Nephron (organoid): ENCODE results near the gene VPREB1.

Experiments
- H3K27ac Mint-ChIP-seq, 3 experiments: 2 replicates each; pipeline ENCODE4 v1.8.0; 2020; ENCODE audit warnings: mixed read lengths in 3 of 3, mild to moderate bottlenecking in 2 of 3, moderate library complexity in 1 of 3
- H3K27me3 Mint-ChIP-seq: 2 replicates; pipeline ENCODE4 v1.8.0; 2021; ENCODE audit warnings: low read depth, mild to moderate bottlenecking, moderate library complexity, mixed read lengths
- H3K36me3 Mint-ChIP-seq: 2 replicates; pipeline ENCODE4 v1.8.0; 2020; ENCODE audit warnings: low read depth, mixed read lengths
- H3K4me1 Mint-ChIP-seq: 2 replicates; pipeline ENCODE4 v1.8.0; 2020; ENCODE audit warnings: mixed read lengths
- H3K4me3 Mint-ChIP-seq, 3 experiments: 2 replicates each; pipeline ENCODE4 v1.8.0; 2020; ENCODE audit warnings: mild to moderate bottlenecking in 3 of 3, mixed read lengths in 3 of 3, moderate library complexity in 2 of 3
- H3K9me3 Mint-ChIP-seq: 2 replicates; pipeline ENCODE4 v1.8.0; 2020; ENCODE audit warnings: mixed read lengths
- TF ChIP-seq, protein P1 (sequence below), 3 experiments: fragments of 200-600 bp; sonication (generic); IDR thresholded peaks; one replicate each; pipeline ENCODE4 v1.5.0; 2021; ENCODE audit warnings: antibody characterized with exemption in 3 of 3; ENCODE audit not compliant: unreplicated experiment in 3 of 3

VPREB1 gene

DNA sequence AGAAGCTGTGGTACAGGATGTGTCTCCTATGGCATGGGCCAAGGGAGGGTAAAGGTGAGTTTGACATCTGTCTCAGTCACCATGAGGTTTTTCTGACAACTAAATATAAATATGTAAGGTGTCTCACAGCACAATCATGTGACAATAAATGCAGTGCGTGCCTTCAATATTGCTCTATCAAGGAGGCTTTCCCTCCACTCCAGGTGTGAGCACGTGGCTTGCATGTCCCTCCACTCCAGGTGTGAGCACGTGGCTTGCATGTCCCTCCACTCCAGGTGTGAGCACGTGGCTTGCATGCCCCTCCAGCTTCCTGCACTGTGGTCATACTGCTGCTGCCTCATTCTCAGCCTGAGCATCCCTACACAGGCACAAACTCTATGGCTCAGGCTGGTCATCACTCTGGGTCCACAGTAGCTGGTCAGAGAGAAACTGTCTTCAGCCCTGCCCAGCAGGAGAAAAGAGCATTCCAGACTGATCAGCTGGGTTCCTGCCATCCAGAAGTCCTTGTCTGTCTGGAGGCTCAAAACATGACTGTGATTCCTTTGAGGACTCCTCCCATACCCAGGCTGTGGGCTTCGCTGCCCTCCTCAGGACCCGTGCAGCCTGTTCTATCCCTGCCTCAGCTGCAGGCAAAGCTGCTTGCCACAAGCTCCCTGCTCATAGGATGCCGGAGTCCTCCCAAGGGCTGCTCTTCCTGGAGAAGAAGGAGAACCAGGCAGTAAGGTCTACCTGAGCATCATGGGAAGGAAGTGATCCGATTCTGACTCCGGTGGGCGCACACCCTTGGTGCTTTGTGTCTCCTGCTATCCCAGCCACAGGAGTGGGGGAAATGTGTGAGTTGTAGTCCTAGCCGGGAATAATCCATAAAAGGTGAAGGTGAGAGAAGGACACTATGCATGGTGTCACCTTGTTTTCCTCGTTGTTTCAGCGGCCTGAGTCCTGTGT, 33.4 kb upstream of the VPREB1 start:
- H3K27ac Mint-ChIP-seq = no peak overlapping the region
- H3K9me3 Mint-ChIP-seq = no peaks in the 10 kb centered on the region
- peaks cover 5% of the 10 kb centered on the region for H3K4me1 Mint-ChIP-seq
- TF ChIP-seq, protein P1, sequence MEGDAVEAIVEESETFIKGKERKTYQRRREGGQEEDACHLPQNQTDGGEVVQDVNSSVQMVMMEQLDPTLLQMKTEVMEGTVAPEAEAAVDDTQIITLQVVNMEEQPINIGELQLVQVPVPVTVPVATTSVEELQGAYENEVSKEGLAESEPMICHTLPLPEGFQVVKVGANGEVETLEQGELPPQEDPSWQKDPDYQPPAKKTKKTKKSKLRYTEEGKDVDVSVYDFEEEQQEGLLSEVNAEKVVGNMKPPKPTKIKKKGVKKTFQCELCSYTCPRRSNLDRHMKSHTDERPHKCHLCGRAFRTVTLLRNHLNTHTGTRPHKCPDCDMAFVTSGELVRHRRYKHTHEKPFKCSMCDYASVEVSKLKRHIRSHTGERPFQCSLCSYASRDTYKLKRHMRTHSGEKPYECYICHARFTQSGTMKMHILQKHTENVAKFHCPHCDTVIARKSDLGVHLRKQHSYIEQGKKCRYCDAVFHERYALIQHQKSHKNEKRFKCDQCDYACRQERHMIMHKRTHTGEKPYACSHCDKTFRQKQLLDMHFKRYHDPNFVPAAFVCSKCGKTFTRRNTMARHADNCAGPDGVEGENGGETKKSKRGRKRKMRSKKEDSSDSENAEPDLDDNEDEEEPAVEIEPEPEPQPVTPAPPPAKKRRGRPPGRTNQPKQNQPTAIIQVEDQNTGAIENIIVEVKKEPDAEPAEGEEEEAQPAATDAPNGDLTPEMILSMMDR (IDR thresholded peaks at IDR 0.05; ENCODE audit: unreplicated experiment in 3 of 3) = no peak
- no peak overlapping the region for H3K4me3 Mint-ChIP-seq
- no peaks in the 10 kb centered on the region for H3K36me3 Mint-ChIP-seq
- peaks cover 70% of the 10 kb centered on the region for H3K27me3 Mint-ChIP-seq

DNA sequence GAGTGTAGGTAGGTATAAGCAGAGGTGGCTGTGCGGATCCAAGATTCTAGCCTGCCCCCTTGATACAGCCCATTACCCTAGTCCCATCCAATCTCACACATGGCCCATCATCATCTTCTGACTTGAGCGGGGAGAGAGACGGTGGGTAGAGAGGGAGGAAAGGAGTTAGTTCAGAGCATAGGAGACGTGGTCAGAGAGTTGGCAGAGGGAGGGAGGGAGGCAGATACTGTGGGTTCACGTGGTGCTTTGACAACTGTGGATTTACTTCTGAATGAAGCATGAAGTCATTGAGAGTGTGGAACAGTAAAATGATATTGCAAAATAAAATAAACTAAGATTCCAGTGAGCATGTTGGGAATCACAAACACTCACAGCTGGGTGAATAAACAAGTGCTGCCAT, 31.4 kb upstream of the VPREB1 start:
- Mint-ChIP-seq H3K36me3 (no peaks in the 10 kb centered on the region), H3K4me3 (no peak overlapping the region), H3K27ac (no peak overlapping the region), H3K4me1 (peaks cover 5% of the 10 kb centered on the region), H3K9me3 (no peaks in the 10 kb centered on the region), H3K27me3 (peaks cover 62% of the 10 kb centered on the region)
- TF ChIP-seq, protein P1 (IDR thresholded peaks at IDR 0.05; ENCODE audit: unreplicated experiment in 3 of 3) = no peak

DNA sequence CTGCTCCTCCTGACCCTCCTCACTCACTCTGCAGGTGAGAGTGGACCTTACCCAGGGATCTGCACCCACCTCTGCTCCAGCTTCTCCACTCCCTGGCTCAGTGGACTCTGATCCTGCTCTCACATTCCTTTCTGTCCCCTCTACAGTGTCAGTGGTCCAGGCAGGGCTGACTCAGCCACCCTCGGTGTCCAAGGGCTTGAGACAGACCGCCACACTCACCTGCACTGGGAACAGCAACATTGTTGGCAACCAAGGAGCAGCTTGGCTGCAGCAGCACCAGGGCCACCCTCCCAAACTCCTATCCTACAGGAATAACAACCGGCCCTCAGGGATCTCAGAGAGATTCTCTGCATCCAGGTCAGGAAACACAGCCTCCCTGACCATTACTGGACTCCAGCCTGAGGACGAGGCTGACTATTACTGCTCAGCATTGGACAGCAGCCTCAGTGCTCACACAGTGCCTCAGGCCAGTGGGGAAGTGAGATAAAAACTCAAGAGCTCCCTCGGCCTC, 29.7 kb upstream of the VPREB1 start:
- TF ChIP-seq, protein P1 (IDR thresholded peaks at IDR 0.05; ENCODE audit: unreplicated experiment in 3 of 3) = no peak
- peaks cover 63% of the 10 kb centered on the region for H3K27me3 Mint-ChIP-seq
- H3K27ac Mint-ChIP-seq = no peak overlapping the region
- H3K9me3 Mint-ChIP-seq = no peaks in the 10 kb centered on the region
- peaks cover 5% of the 10 kb centered on the region for H3K4me1 Mint-ChIP-seq
- H3K36me3 Mint-ChIP-seq = no peaks in the 10 kb centered on the region
- H3K4me3 Mint-ChIP-seq = no peak overlapping the region

DNA sequence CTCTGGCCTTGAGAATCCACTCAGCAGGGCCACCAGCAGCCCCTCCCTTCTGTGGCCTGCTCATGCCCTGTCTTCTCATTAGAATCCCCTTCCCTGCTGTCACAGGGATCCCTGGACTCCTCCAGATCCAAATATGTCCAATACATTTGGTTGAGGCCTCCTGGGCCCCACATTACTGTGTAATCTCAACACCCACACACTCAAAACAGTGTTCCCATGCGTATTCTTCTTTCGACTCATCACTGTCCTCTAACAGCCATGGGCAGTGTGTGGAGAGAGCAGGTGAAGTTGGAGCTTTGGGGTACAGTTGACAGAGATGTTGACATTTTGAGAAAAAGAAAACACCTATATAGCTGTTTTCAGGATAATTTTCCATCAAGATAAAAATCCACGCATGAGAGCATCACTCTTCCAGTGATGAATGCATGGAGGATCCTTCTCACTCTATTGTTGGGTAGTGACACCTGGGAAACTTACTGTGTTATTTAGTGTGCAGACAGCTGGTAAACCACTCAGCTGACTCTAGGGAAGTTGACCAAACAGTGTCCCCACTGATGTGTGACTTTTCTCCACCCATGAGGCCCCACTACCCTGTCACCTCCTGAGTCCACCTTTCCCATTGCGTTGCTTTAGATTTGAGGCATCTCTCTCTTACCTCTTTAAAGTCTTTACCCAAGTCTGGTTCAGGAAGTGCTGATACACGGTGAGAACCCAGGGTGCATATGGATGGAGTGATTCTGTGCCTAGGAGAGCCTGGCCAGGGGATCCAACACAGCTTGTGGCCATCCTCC, 28.7 kb upstream of the VPREB1 start:
- no peak overlapping the region for H3K4me3 Mint-ChIP-seq
- no peaks in the 10 kb centered on the region for H3K36me3 Mint-ChIP-seq
- peaks cover 5% of the 10 kb centered on the region for H3K4me1 Mint-ChIP-seq
- peaks cover 56% of the 10 kb centered on the region for H3K27me3 Mint-ChIP-seq
- TF ChIP-seq, protein P1 (IDR thresholded peaks at IDR 0.05; ENCODE audit: unreplicated experiment in 3 of 3) = no peak
- H3K9me3 Mint-ChIP-seq = no peaks in the 10 kb centered on the region
- H3K27ac Mint-ChIP-seq = no peak overlapping the region

DNA sequence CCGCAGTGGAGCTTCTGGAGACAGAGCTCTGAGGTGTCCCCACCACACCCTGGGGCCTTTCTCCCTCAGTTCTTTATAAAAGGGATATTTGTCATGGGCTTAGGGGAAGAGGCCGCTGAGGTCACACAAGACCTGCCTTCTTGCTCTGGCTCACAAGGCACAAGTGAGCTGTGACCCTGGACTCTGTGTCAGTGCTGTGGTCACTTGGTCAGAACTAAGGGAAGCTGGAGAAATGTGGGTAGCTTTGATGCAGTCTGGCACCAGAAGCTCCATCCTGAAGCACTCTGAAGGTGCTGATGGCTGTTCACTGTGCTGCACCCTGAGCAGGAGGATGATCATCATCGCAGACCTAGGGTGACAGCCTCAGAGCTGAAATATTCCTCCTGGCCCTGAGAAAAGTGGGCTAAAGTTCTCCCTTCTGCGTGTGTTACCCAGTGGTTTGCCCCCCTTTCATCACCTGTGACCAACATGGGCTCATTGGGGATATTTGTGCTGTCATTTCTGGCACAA, 28.1 kb upstream of the VPREB1 start:
- TF ChIP-seq, protein P1 (IDR thresholded peaks at IDR 0.05; ENCODE audit: unreplicated experiment in 3 of 3) = no peak
- Mint-ChIP-seq H3K36me3 (no peaks in the 10 kb centered on the region), H3K9me3 (no peaks in the 10 kb centered on the region), H3K27me3 (peaks cover 49% of the 10 kb centered on the region), H3K4me3 (no peak overlapping the region), H3K4me1 (peaks cover 5% of the 10 kb centered on the region), H3K27ac (no peak overlapping the region)
